Ovary (tissue), 3 donors: ENCODE measurements around the gene FIBCD1.

Experiments
- CTCF ChIP-seq, 3 donors: fragments of 450-650 bp in 2 of 3; fragments of 200-600 bp in 1 of 3; IDR thresholded peaks; one replicate each; pipeline versions ENCODE4 v1.5.1 to v1.8.0; 2016 to 2022; ENCODE audit warnings: antibody characterized with exemption in 3 of 3, mild to moderate bottlenecking in 1 of 3
- POLR2A ChIP-seq: fragments of 450-650 bp; IDR thresholded peaks from one replicate; pipeline ENCODE4 v1.6.1; 2017; ENCODE audit warnings: antibody characterized with exemption, mild to moderate bottlenecking, moderate library complexity
- donor health status: DM: no; HTN: no; CAD: no.

- TF ChIP-seq CTCF (IDR thresholded peaks at IDR 0.05): no peak
- TF ChIP-seq POLR2A: no peak
Measured at GRCh38 chr9:130905125-130905901, 33.7 kb downstream of the FIBCD1 start.
